ENCODE data around the gene GALNTL6. TPM values are rescaled to one million over a fixed set of nuclear protein-coding genes. Genes with fewer than 3 reads are reported as not detected.

GALNTL6 gene
- total RNA-seq, 1 donor: not detected

- H3K4me3 ChIP-seq (ENCODE audit: low read depth, low read length): no peak overlapping the region
- DNase-seq (ENCODE audit: low read depth): no peak
- TF ChIP-seq CTCF (IDR thresholded peaks at IDR 0.05; ENCODE audit: insufficient read depth, low read length): no peak
Measured at GRCh38 chr4:172045981-172046380, 232.8 kb downstream of the GALNTL6 start.

- no peak overlapping the region for H3K4me3 ChIP-seq (ENCODE audit: low read depth, low read length)
- no peak for DNase-seq (ENCODE audit: low read depth)
- TF ChIP-seq CTCF (IDR thresholded peaks at IDR 0.05; ENCODE audit: insufficient read depth, low read length): no peak
Measured at GRCh38 chr4:172048666-172049065, 235.5 kb downstream of the GALNTL6 start.

GRCh38 chr4:172050911-172051310, 237.7 kb downstream of the GALNTL6 start:
- H3K4me3 ChIP-seq (ENCODE audit: low read depth, low read length): no peak overlapping the region
- no peak for TF ChIP-seq CTCF (IDR thresholded peaks at IDR 0.05; ENCODE audit: insufficient read depth, low read length)
- DNase-seq (ENCODE audit: low read depth): no peak

GRCh38 chr4:172055046-172055445, 241.8 kb downstream of the GALNTL6 start:
- no peak for TF ChIP-seq CTCF (IDR thresholded peaks at IDR 0.05; ENCODE audit: insufficient read depth, low read length)
- no peak overlapping the region for H3K4me3 ChIP-seq (ENCODE audit: low read depth, low read length)
- no peak for DNase-seq (ENCODE audit: low read depth)

GRCh38 chr4:172055498-172055897, 242.3 kb downstream of the GALNTL6 start:
- TF ChIP-seq CTCF (IDR thresholded peaks at IDR 0.05; ENCODE audit: insufficient read depth, low read length): no peak
- no peak for DNase-seq (ENCODE audit: low read depth)
- H3K4me3 ChIP-seq (ENCODE audit: low read depth, low read length): no peak overlapping the region

GRCh38 chr4:172061204-172061603, 248.0 kb downstream of the GALNTL6 start:
- no peak for DNase-seq (ENCODE audit: low read depth)
- no peak overlapping the region for H3K4me3 ChIP-seq (ENCODE audit: low read depth, low read length)

More at GRCh38 chr4:172061204-172061603, 248.0 kb downstream of the GALNTL6 start:
- TF ChIP-seq CTCF (IDR thresholded peaks at IDR 0.05; ENCODE audit: insufficient read depth, low read length): no peak
